Measurements from ENCODE around the gene ANKZF1.

The ANKZF1 gene

GRCh38 chr2:219207884-219208740, 21.5 kb upstream of the ANKZF1 start:
- no peak for DNase-seq (ENCODE audit: low read depth)

GRCh38 chr2:219209236-219210195, 20.1 kb upstream of the ANKZF1 start:
- DNase-seq (ENCODE audit: low read depth) = no peak

- DNase-seq (ENCODE audit: low read depth) = no peak
Observed at GRCh38 chr2:219210196-219210885, 19.3 kb upstream of the ANKZF1 start.

GRCh38 chr2:219210886-219211362, 18.7 kb upstream of the ANKZF1 start:
- no peak for DNase-seq (ENCODE audit: low read depth)

GRCh38 chr2:219213026-219213415, 16.6 kb upstream of the ANKZF1 start:
- no peak for DNase-seq (ENCODE audit: low read depth)

GRCh38 chr2:219213486-219214071, 16.0 kb upstream of the ANKZF1 start:
- no peak for DNase-seq (ENCODE audit: low read depth)

GRCh38 chr2:219214141-219214540, 15.5 kb upstream of the ANKZF1 start:
- DNase-seq (ENCODE audit: low read depth) = no peak

GRCh38 chr2:219214786-219215185, 14.8 kb upstream of the ANKZF1 start:
- no peak for DNase-seq (ENCODE audit: low read depth)

- no peak for DNase-seq (ENCODE audit: low read depth)
Observed at GRCh38 chr2:219215871-219216534, 13.6 kb upstream of the ANKZF1 start.

GRCh38 chr2:219216535-219216915, 13.1 kb upstream of the ANKZF1 start:
- no peak for DNase-seq (ENCODE audit: low read depth)

GRCh38 chr2:219218217-219218731, 11.3 kb upstream of the ANKZF1 start:
- DNase-seq (ENCODE audit: low read depth) = no peak

GRCh38 chr2:219218732-219219701, 10.6 kb upstream of the ANKZF1 start, which contains the start of gene ABCB6:
Gene ABCB6 (minus strand): TSS chr2:219218958. CDS start chr2:219218673, 285 bp downstream.
- DNase-seq (ENCODE audit: low read depth) = peak; percentile 81

GRCh38 chr2:219219784-219220532, 9.6 kb upstream of the ANKZF1 start:
- no peak for DNase-seq (ENCODE audit: low read depth)

GRCh38 chr2:219220652-219221402, 8.8 kb upstream of the ANKZF1 start:
- DNase-seq (ENCODE audit: low read depth) = no peak

GRCh38 chr2:219221957-219222518, 7.6 kb upstream of the ANKZF1 start:
- no peak for DNase-seq (ENCODE audit: low read depth)

GRCh38 chr2:219223831-219224610, 5.6 kb upstream of the ANKZF1 start:
- DNase-seq (ENCODE audit: low read depth) = no peak

GRCh38 chr2:219225350-219225749, 4.3 kb upstream of the ANKZF1 start:
- no peak for DNase-seq (ENCODE audit: low read depth)
